Left ventricle myocardium inferior (tissue), 1 donor: ENCODE results near the gene DYRK2. TPM values are rescaled to one million over a fixed set of nuclear protein-coding genes. Genes with fewer than 3 reads are reported as not detected.

Source experiments
- DNase-seq: peaks from one replicate; pipeline ENCODE4 v3.0.0-alpha.2; 2020
- H3K27ac ChIP-seq: fragments of 200-600 bp; replicated peaks from 2 replicates; pipeline ENCODE4 v1.8.0; 2021
- H3K27me3 ChIP-seq: fragments of 200-600 bp; 2 replicates; pipeline ENCODE4 v1.8.0; 2021; ENCODE audit warnings: low read depth
- H3K36me3 ChIP-seq: fragments of 200-600 bp; 2 replicates; pipeline ENCODE4 v1.8.0; 2021
- H3K4me1 ChIP-seq: fragments of 200-600 bp; 2 replicates; pipeline ENCODE4 v1.8.0; 2021
- H3K4me3 ChIP-seq: fragments of 200-600 bp; 2 replicates; pipeline ENCODE4 v1.8.0; 2021; ENCODE audit warnings: mild to moderate bottlenecking, moderate library complexity
- H3K9me3 ChIP-seq: fragments of 200-600 bp; replicated peaks from 2 replicates; pipeline ENCODE4 v1.8.0; 2021
- CTCF ChIP-seq: fragments of 200-600 bp; IDR thresholded peaks from 2 replicates; pipeline ENCODE4 v1.8.0; 2021; ENCODE audit warnings: antibody characterized with exemption, mild to moderate bottlenecking, borderline replicate concordance
- intact Hi-C: fragments of 100-400 bp; cut with micrococcal nuclease; formaldehyde crosslinking; loops from one replicate; pipeline ENCODE4 v1.11.0; 2022
- long read RNA-seq: library from polyadenylated mRNA; unstranded; transcript quantifications from one replicate; pipeline ENCODE4 v2.0.0, GENCODE V29; 2021
- total RNA-seq: library from RNA; stranded (reverse); fragmentation: NEBNext Ultra II Directional; extraction: Animal tissue kit (Norgen Biotek cat#: 25700); gene quantifications from one replicate; pipeline ENCODE4 v1.2.1, GENCODE V29; 2021
- donor health status: DM: no; HTN: yes; CAD: no; lungs with severe emphysema.

DYRK2 gene
- total RNA-seq = 42.6 TPM
- long read RNA-seq, full-length matches to known transcripts = 51 of 64 reads
- long read RNA-seq, partial matches to known transcripts = 0 of 64 reads
- long read RNA-seq, other reads (novel, unspliced or antisense) = 13 of 64 reads

- TF ChIP-seq CTCF = peak; percentile 45
- Histone ChIP-seq H3K4me3 (peak within 1 kb of the TSS; percentile 94), H3K27ac (peak within 1 kb of the TSS; percentile 99), H3K27me3 (no peaks in the 10 kb centered on the region), H3K4me1 (peaks cover 62% of the 10 kb centered on the region), H3K36me3 (no peaks in the 10 kb centered on the region), H3K9me3 (no peaks in the 10 kb centered on the region)
- peak; percentile 87 for DNase-seq
- intact Hi-C loops = no loop called here
Observed at GRCh38 chr12:67648521-67649260, at the start of gene DYRK2. TSS of gene DYRK2 (plus strand) at chr12:67648745. CDS start at chr12:67649134, 389 bp downstream.

DNA sequence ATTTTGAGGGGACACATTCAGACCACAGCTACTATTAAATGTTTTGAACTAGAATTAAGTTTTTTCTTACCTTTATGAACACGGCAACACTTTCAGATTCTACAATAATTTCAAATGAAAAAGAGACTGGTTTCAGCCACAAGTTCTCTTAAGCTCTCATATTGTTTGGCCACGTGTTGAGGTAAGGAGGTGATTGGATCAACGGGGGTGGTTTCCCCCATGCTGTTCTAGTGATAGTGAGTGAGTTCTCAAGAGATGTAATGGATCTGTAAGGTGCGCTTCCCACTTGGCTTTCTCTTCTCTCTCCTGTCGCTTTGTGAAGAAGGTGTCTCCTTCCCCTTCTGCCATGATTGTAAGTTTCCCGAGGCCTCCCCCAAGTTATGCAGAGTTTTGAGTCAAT, 48.9 kb upstream of the DYRK2 start:
- H3K27ac ChIP-seq = no peak overlapping the region
- DNase-seq = no peak
- H3K4me1 ChIP-seq = no peaks in the 10 kb centered on the region
- intact Hi-C loops = no loop called here
- no peaks in the 10 kb centered on the region for H3K27me3 ChIP-seq
- TF ChIP-seq CTCF = no peak
- no peaks in the 10 kb centered on the region for H3K9me3 ChIP-seq
- H3K4me3 ChIP-seq = no peak overlapping the region
- no peaks in the 10 kb centered on the region for H3K36me3 ChIP-seq

- Histone ChIP-seq H3K27me3 (no peaks in the 10 kb centered on the region), H3K4me1 (no peaks in the 10 kb centered on the region), H3K27ac (no peak overlapping the region), H3K36me3 (no peaks in the 10 kb centered on the region), H3K9me3 (no peaks in the 10 kb centered on the region), H3K4me3 (no peak overlapping the region)
- intact Hi-C loops = no loop called here
- DNase-seq = no peak
- no peak for TF ChIP-seq CTCF
Observed at GRCh38 chr12:67601126-67601525, 47.4 kb upstream of the DYRK2 start.

DNA sequence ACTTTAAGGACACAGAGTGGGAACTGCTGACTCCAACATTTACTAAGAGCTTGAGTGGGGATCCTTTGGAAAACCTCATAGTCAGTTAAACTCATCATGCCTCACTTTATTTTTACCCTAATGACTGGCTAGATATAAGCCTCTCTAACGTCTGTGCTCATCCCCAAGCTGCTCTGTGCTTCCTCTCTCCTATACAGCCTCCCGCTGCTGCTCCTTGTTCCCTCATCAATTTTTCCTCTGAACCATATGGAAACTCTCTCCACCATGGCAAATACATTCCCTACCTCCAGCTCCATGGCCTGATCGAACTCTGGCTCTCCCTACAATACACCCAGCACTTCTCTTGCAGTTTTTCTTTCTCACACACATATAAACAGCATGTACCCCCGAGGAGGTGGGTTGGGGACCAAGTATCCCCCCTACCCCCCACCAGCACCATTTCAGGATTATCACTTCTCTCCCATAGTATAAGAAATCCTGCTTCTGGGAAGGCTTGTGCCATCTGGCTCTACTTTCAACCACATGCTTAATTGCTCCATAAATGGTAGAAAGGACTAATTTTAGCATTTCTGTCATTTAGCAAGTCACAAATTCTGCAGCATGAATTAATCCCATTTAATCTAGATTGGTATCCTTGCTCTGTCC, 39.2 kb upstream of the DYRK2 start:
- H3K27ac ChIP-seq = no peak overlapping the region
- intact Hi-C loops = no loop called here
- no peak for DNase-seq
- no peak overlapping the region for H3K4me3 ChIP-seq
- H3K36me3 ChIP-seq = no peaks in the 10 kb centered on the region
- H3K9me3 ChIP-seq = no peaks in the 10 kb centered on the region
- no peak for TF ChIP-seq CTCF
- no peaks in the 10 kb centered on the region for H3K4me1 ChIP-seq
- no peaks in the 10 kb centered on the region for H3K27me3 ChIP-seq

GRCh38 chr12:67613040-67613439, 35.5 kb upstream of the DYRK2 start:
- H3K27ac ChIP-seq = no peak overlapping the region
- no peaks in the 10 kb centered on the region for H3K36me3 ChIP-seq
- DNase-seq = no peak
- no peak overlapping the region for H3K4me3 ChIP-seq
- peaks cover 10% of the 10 kb centered on the region for H3K4me1 ChIP-seq
- intact Hi-C loops = no loop called here
- H3K27me3 ChIP-seq = no peaks in the 10 kb centered on the region
- TF ChIP-seq CTCF = no peak
- H3K9me3 ChIP-seq = no peaks in the 10 kb centered on the region
